GM23248 (cell line): Measurements from ENCODE around the gene RNASEH2B. TPM values are rescaled to one million over a fixed set of nuclear protein-coding genes. Genes with fewer than 3 reads are reported as not detected.

Source experiments
- DNase-seq: peaks from one replicate; pipeline ENCODE4 v3.0.0-alpha.2; 2015
- H2AFZ ChIP-seq: fragments of 200-600 bp; sonication (generic); 2 replicates; pipeline ENCODE4 v1.6.1; 2016; ENCODE audit warnings: antibody characterized with exemption
- H3F3A ChIP-seq: fragments of 200-600 bp; sonication (generic); 2 replicates; pipeline ENCODE4 v1.6.1; 2016; ENCODE audit warnings: mild to moderate bottlenecking, antibody characterized with exemption, mixed run types; ENCODE audit not compliant: insufficient read depth
- H3K27ac ChIP-seq: fragments of 200-600 bp; sonication (generic); 2 replicates; pipeline ENCODE4 v1.5.1; 2016; ENCODE audit warnings: mild to moderate bottlenecking
- H3K27me3 ChIP-seq: fragments of 200-600 bp; sonication (generic); replicated peaks from 2 replicates; pipeline ENCODE4 v1.6.1; 2016; ENCODE audit warnings: mild to moderate bottlenecking; ENCODE audit not compliant: insufficient read depth
- H3K36me3 ChIP-seq: fragments of 200-600 bp; sonication (generic); 2 replicates; pipeline ENCODE4 v1.6.1; 2016; ENCODE audit warnings: low read depth, mild to moderate bottlenecking
- H3K4me1 ChIP-seq: fragments of 200-600 bp; sonication (generic); 2 replicates; pipeline ENCODE4 v1.6.1; 2016; ENCODE audit warnings: mild to moderate bottlenecking; ENCODE audit not compliant: insufficient read depth
- H3K4me2 ChIP-seq: fragments of 200-600 bp; sonication (generic); one replicate; pipeline ENCODE4 v1.6.1; 2016; ENCODE audit warnings: mild to moderate bottlenecking; ENCODE audit not compliant: unreplicated experiment
- H3K4me3 ChIP-seq: fragments of 200-600 bp; sonication (generic); 2 replicates; pipeline ENCODE4 v1.5.1; 2016; ENCODE audit warnings: mild to moderate bottlenecking
- H3K79me2 ChIP-seq: fragments of 200-600 bp; sonication (generic); 2 replicates; pipeline ENCODE4 v1.6.1; 2016; ENCODE audit warnings: mild to moderate bottlenecking; ENCODE audit not compliant: insufficient read depth
- H3K9ac ChIP-seq: fragments of 200-600 bp; sonication (generic); 2 replicates; pipeline ENCODE4 v1.6.1; 2016; ENCODE audit warnings: mild to moderate bottlenecking
- H3K9me2 ChIP-seq: fragments of 200-600 bp; sonication (generic); 2 replicates; pipeline ENCODE4 v1.6.1; 2016; ENCODE audit warnings: mixed run types, mild to moderate bottlenecking, moderate library complexity; ENCODE audit not compliant: insufficient read depth
- H3K9me3 ChIP-seq: fragments of 200-600 bp; sonication (generic); one replicate; pipeline ENCODE4 v1.6.1; 2017; ENCODE audit warnings: low read depth
- H4K20me1 ChIP-seq: fragments of 200-600 bp; sonication (generic); 2 replicates; pipeline ENCODE4 v1.6.0; 2016; ENCODE audit not compliant: insufficient read depth
- EZH2 ChIP-seq: fragments of 200-600 bp; sonication (generic); IDR thresholded peaks from 2 replicates; pipeline ENCODE4 v1.6.1; 2018; ENCODE audit warnings: antibody characterized with exemption, mild to moderate bottlenecking; ENCODE audit not compliant: insufficient read depth, poor library complexity, severe bottlenecking
- EZH2phosphoT487 ChIP-seq: fragments of 200-600 bp; sonication (generic); IDR thresholded peaks from 2 replicates; pipeline ENCODE4 v1.6.1; 2018; ENCODE audit warnings: antibody characterized with exemption, moderate library complexity, mild to moderate bottlenecking, low read depth; ENCODE audit not compliant: insufficient read depth
- whole genome bisulfite sequencing, 2 experiments: methylation state at CpG; one replicate each; pipeline ENCODE4 v1.1.6; 2015 to 2017; ENCODE audit warnings: low lambda C conversion rate in 2 of 2, low coverage in 1 of 2; ENCODE audit errors: missing lambda C conversion rate in 2 of 2; 5-methylcytosine and 5-hydroxymethylcytosine counted together
- in situ Hi-C: fragments of 300-500 bp; cut with MboI; formaldehyde crosslinking; loops from 2 replicates; pipeline ENCODE4 v1.15.0; 2020
- polyA plus RNA-seq: library from polyadenylated mRNA; unstranded; fragments of >200 nt; fragmentation: Nextera tagmentation; extraction: Ambion mirVana; gene quantifications from 2 replicates; pipeline ENCODE4 v1.2.1, GENCODE V29; 2016
- total RNA-seq: library from RNA; depleted of rRNA; stranded (reverse); fragments of >200 nt; shearing (Covaris generic); gene quantifications from 2 replicates; pipeline ENCODE4 v1.2.3, GENCODE V29; 2014

RNASEH2B gene
- total and polyA plus RNA-seq, 2 experiments from 2014 or later: 27.9 to 28.3 TPM

DNA sequence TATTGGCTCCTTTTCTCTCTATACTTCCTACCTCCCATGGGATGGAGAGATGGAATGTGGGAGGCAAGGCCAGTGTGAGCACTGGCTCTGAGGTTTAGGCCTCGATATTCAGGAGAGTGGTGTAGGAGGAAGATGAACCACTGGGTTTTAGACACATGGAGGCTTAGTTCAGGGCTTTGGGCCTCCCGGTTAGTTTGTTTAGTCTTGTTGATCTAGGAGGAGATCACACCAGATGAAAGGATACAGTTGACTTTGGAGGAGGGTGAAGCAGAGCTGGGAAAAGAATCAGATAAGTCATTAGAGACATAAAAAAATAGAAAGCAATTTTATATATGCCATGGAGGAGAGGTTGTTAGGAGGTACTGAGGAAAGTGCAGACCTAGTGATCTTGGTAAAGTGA, 30.9 kb downstream of the RNASEH2B start:
- Histone ChIP-seq H4K20me1 (no peaks in the 10 kb centered on the region), H3K9ac (no peak overlapping the region), H3K79me2 (no peaks in the 10 kb centered on the region), H3K27ac (no peak overlapping the region), H3F3A (no peaks in the 10 kb centered on the region), H3K4me2 (no peak overlapping the region), H3K9me3 (no peaks in the 10 kb centered on the region), H3K4me3 (no peak overlapping the region), H3K4me1 (no peaks in the 10 kb centered on the region), H3K27me3 (no peaks in the 10 kb centered on the region), H3K36me3 (peaks cover 7% of the 10 kb centered on the region; the same call in 1 of the 2 replicates), H2AFZ (no peak overlapping the region), H3K9me2 (no peaks in the 10 kb centered on the region)
- TF ChIP-seq EZH2phosphoT487 (no peak), EZH2 (no peak)
- DNase-seq: no peak
- in situ Hi-C loops: no loop called here
- 71 to 83% methylated on average over 2 of the region's 2 CpGs for WGBS, 2 experiments

DNA sequence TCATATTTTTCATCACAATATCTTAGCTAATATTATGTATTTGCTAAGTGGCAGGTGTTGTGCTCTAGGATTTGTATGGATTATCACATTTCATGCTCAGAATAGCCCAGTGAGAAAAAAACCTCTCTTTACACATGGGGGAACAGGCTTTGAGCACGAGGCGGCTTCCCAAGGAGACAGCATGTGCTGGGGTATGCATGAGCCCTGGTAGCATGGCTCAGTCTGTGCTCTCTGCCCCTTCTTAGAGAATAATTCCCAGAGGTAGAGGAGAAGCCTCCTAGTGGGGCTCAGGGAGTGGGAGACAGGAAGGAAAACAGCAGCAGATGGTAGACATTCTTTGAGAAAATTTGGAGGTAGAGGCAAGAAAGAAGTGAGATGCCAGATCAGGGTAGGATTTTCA, 31.6 kb downstream of the RNASEH2B start:
- H2AFZ ChIP-seq: no peak overlapping the region

DNA sequence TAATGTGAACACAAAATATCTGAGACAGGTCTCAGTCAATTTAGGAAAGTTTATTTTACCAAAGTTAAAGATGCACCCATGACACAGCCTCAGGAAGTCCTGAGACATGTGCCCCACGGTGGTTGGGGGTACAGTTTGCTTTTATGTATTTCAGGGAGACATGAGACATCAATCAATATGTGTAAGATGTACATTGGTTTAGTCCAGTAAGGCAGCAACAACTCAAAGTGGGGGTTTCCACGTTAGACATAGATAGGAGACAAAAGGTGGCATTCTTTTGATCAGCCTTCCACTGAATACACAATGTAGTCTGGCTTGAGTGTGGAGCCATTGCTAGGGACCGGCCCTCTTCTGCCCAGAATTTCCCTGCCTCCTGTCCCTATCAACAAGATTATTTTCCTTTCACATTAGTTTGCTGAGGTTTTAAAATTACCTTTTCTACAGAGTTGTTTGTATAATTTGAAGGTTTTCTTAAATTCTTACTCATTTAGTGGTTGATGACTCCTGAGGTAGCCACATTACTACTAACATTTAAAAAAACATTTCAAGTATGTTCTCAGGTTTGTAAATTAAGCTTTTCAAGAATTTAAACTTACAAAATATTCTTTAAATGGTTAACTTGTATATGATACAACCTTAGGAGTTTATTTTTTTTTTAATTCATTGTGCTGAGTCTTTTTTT, 33.2 kb downstream of the RNASEH2B start:
- Histone ChIP-seq H4K20me1 (no peaks in the 10 kb centered on the region), H3K9me3 (no peaks in the 10 kb centered on the region), H3K27ac (no peak overlapping the region), H3F3A (no peaks in the 10 kb centered on the region), H3K79me2 (no peaks in the 10 kb centered on the region), H3K9me2 (no peaks in the 10 kb centered on the region), H2AFZ (no peak overlapping the region), H3K4me2 (no peak overlapping the region), H3K36me3 (peaks cover 7% of the 10 kb centered on the region; the same call in 1 of the 2 replicates), H3K27me3 (no peaks in the 10 kb centered on the region), H3K9ac (no peak overlapping the region), H3K4me1 (peaks cover 7% of the 10 kb centered on the region), H3K4me3 (no peak overlapping the region)
- WGBS, 2 experiments: 98 to 100% methylated on average over 3 of the region's 3 CpGs
- DNase-seq: no peak
- in situ Hi-C loops: no loop called here
- TF ChIP-seq EZH2phosphoT487 (no peak), EZH2 (no peak)

More for the DNA sequence above, 31.6 kb downstream of the RNASEH2B start:
- Histone ChIP-seq H3K36me3 (peaks cover 7% of the 10 kb centered on the region; the same call in 1 of the 2 replicates), H3K9me3 (no peaks in the 10 kb centered on the region), H3K27me3 (no peaks in the 10 kb centered on the region), H4K20me1 (no peaks in the 10 kb centered on the region), H3K9ac (no peak overlapping the region), H3K27ac (no peak overlapping the region), H3K4me3 (no peak overlapping the region), H3K4me1 (no peaks in the 10 kb centered on the region), H3K9me2 (no peaks in the 10 kb centered on the region), H3K4me2 (no peak overlapping the region), H3K79me2 (no peaks in the 10 kb centered on the region), H3F3A (no peaks in the 10 kb centered on the region)
- no peak for DNase-seq
- WGBS, 2 experiments: 90 to 97% methylated on average over 2 of the region's 2 CpGs
- no peak for TF ChIP-seq EZH2phosphoT487
- no peak for TF ChIP-seq EZH2
- in situ Hi-C loops: no loop called here

DNA sequence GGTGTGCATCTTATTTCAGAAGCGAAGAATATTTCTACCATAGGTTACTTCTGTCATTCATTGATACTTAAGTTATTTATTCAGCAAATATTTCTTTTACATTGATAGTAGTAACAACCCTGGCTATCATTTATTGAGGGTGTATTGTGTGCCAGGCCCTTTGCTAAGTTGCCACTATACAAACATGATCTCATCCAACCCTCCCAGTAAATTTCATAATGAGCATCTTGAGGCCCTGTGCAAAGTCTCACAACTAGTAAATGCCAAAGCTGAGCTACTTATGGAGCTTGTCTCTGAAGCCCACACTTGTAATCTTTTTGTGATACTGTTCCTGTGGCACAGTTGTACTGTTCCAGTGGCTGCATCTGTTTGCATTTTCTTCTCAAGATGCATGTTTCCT, 36.1 kb downstream of the RNASEH2B start:
- Histone ChIP-seq H3K9ac (no peak overlapping the region), H3F3A (no peaks in the 10 kb centered on the region), H3K4me3 (no peak overlapping the region), H3K27ac (no peak overlapping the region), H2AFZ (no peak overlapping the region), H3K36me3 (peaks cover 10% of the 10 kb centered on the region; the same call in 1 of the 2 replicates), H3K9me2 (no peaks in the 10 kb centered on the region), H3K4me2 (no peak overlapping the region), H3K9me3 (no peaks in the 10 kb centered on the region), H3K79me2 (no peaks in the 10 kb centered on the region), H3K27me3 (no peaks in the 10 kb centered on the region), H3K4me1 (peaks cover 12% of the 10 kb centered on the region), H4K20me1 (no peaks in the 10 kb centered on the region)
- in situ Hi-C loops: no loop called here
- TF ChIP-seq EZH2 (no peak), EZH2phosphoT487 (no peak)
- DNase-seq: no peak
- 96 to 100% methylated on average over 1 of the region's 1 CpG for WGBS, 2 experiments

DNA sequence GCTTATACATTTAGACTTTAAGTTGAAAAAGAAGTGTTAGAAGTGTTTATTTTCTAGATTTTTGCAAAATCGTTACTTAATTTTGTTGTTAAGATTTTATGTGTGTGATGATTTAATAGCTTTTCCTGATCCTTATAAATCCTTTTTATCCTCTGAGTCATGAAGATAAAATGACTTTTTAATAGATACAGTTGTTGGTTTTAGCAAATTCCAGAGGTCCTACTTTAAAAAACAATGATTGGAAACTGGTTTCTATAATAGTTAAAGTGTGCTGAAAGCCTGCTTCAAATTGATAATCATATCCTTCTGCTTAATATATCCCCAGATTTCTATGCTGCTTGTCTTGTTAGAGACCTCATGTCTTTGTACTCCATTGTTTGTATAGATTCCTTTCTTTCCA, 39.0 kb downstream of the RNASEH2B start:
- H4K20me1 ChIP-seq: no peaks in the 10 kb centered on the region
- H3K9me3 ChIP-seq: no peaks in the 10 kb centered on the region
- no peak overlapping the region for H3K9ac ChIP-seq
- H2AFZ ChIP-seq: no peak overlapping the region
- H3F3A ChIP-seq: no peaks in the 10 kb centered on the region
- no peaks in the 10 kb centered on the region for H3K79me2 ChIP-seq
- H3K27ac ChIP-seq: no peak overlapping the region
- H3K27me3 ChIP-seq: no peaks in the 10 kb centered on the region
- in situ Hi-C loops: no loop called here
- no peak overlapping the region for H3K4me3 ChIP-seq
- TF ChIP-seq EZH2 (no peak), EZH2phosphoT487 (no peak)
- H3K36me3 ChIP-seq: peaks cover 4% of the 10 kb centered on the region; the same call in 1 of the 2 replicates
- H3K4me2 ChIP-seq: no peak overlapping the region
- WGBS, 2 experiments: 33 to 45% methylated on average over 1 of the region's 1 CpG
- DNase-seq: no peak
- H3K4me1 ChIP-seq: peaks cover 12% of the 10 kb centered on the region
- no peaks in the 10 kb centered on the region for H3K9me2 ChIP-seq
